ENCODE measurements around the gene MS4A12. TPM values are rescaled to one million over a fixed set of nuclear protein-coding genes. Genes with fewer than 3 reads are reported as not detected.
"Not testable (repeated sequence)": the region's sequence is repeated elsewhere in the genome, so short reads cannot be mapped to it uniquely, and the experiment has no call there.

Gene MS4A12
- total and polyA plus RNA-seq, 2 of the 13 experiments (the other 11 are each of a cell fraction or from before 2014, with no cell fraction given) = not detected

DNA sequence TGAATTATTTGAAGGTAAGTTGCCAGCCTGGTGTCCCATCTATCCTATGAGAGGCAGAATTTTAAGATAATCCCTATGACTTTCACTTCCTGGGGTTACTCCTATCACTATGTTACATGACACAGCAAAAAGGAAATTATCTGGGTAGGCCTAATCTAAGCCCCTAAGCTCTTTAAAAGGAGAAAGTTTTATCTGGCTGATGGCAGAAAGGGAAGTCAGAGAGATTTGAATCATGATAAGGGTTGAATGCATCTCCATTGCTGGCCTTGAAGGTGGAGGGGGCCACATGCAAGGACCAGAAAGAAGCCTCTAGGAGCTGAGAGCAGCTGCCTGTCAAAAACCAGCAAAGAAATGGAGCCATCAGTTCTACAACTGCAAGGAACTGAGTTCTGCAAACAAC is 46.0 kb downstream of the MS4A12 start:
- intact Hi-C loops (cut with micrococcal nuclease; ENCODE audit: unreplicated experiment); POLR2A ChIA-PET: not testable (repeated sequence)

DNA sequence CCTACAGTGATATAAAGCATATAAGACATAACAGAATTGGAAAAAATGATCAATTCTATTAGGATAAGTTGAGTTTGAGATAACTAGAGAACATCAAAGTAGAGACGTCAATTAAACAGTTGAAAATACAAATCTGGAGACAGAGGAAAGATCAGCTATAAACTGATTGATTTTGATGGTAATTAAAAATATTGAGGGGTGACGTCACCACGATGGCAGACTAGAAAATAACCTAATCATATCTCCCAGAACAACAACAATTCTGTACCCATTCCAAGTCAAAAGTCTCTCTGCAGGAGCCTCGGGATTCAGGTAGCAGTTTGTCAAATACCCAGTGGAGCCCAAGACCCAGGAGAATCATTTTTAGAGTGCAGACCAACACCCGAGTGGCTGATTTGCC is 51.5 kb downstream of the MS4A12 start:
- Histone ChIP-seq H3K4me3 (replicated peaks in 1 of 3; ENCODE audit: insufficient read depth in 1 of 3, low read depth in 2 of 3, low read length in 3 of 3) (no peak overlapping the region), H3K4me2 (ENCODE audit: low read depth, low read length) (no peak overlapping the region), H3K27ac (ENCODE audit: extremely low read length, insufficient read depth, low read length) (no peak overlapping the region), H3K9ac (ENCODE audit: insufficient read depth, low read depth, low read length) (no peak overlapping the region), H3K9me3 (ENCODE audit: low read length) (peaks cover 5% of the 10 kb centered on the region; the same call in 1 of the 2 replicates), H3K36me3 (replicated peaks in 1 of 2; ENCODE audit: control insufficient read depth in 1 of 2, insufficient read depth in 2 of 2, low read length in 2 of 2) (no peaks in the 10 kb centered on the region), H3K79me2 (ENCODE audit: insufficient read depth, low read length) (no peaks in the 10 kb centered on the region), H3K27me3 (ENCODE audit: control insufficient read depth in 1 of 2, insufficient read depth in 2 of 2, low read length in 2 of 2) (no peaks in the 10 kb centered on the region), H2AFZ (ENCODE audit: low read length) (no peak overlapping the region), H4K20me1 (ENCODE audit: insufficient read depth, low read length) (no peaks in the 10 kb centered on the region), H3K4me1 (ENCODE audit: insufficient read depth, low read length) (no peaks in the 10 kb centered on the region)
- TF ChIP-seq PAWR (CRISPR knock-in tag; IDR thresholded peaks at IDR 0.05; ENCODE audit: borderline replicate concordance) (no peak), ATF7 (IDR thresholded peaks at IDR 0.05) (peak; percentile 96), ATF7 (CRISPR knock-in tag; IDR thresholded peaks at IDR 0.05) (no peak), SNAI1 (CRISPR knock-in tag; IDR thresholded peaks at IDR 0.05; ENCODE audit: borderline replicate concordance) (no peak), CREB1 (IDR thresholded peaks at IDR 0.05) (peak; percentile 93), CREB1 (CRISPR knock-in tag; IDR thresholded peaks at IDR 0.05) (no peak), XRCC5 (optimal IDR thresholded peaks at IDR 0.05; ENCODE audit: low read length) (no peak), KDM4B (CRISPR knock-in tag; IDR thresholded peaks at IDR 0.05) (no peak)
- TF ChIP-seq, protein P1, sequence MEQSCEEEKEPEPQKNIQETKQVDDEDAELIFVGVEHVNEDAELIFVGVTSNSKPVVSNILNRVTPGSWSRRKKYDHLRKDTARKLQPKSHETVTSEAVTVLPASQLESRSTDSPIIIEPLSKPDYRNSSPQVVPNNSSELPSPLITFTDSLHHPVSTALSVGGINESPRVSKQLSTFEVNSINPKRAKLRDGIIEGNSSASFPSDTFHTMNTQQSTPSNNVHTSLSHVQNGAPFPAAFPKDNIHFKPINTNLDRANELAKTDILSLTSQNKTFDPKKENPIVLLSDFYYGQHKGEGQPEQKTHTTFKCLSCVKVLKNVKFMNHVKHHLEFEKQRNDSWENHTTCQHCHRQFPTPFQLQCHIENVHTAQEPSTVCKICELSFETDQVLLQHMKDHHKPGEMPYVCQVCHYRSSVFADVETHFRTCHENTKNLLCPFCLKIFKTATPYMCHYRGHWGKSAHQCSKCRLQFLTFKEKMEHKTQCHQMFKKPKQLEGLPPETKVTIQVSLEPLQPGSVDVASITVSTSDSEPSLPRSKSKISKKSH (CRISPR knock-in tag; IDR thresholded peaks at IDR 0.05; ENCODE audit: borderline replicate concordance) = no peak
- intact Hi-C loops (cut with micrococcal nuclease; ENCODE audit: unreplicated experiment) = no loop called here
- ATAC-seq = no peak
- no peak for FAIRE-seq
- in situ Hi-C loops (cut with HindIII; ENCODE audit: extremely low pct_ligation_motif_present, low pct_unique_long_range_greater_than_20kb) = no loop called here
- no TSS peak for BruUV-seq (replicated peaks)
- 2% methylated on average over 4 of the region's 5 CpGs for WGBS (ENCODE audit: low lambda C conversion rate)
- DNase-seq (ENCODE audit: low spot score) = no peak
- ChIA-PET POLR2A (no interaction called here), CTCF (ENCODE audit: low intra/inter-chr PET ratio, low total read pairs) (no interaction called here)

More for the DNA sequence above, 46.0 kb downstream of the MS4A12 start:
- H4K20me1 ChIP-seq (ENCODE audit: insufficient read depth, low read length); H3K27me3 ChIP-seq (ENCODE audit: control insufficient read depth in 1 of 2, insufficient read depth in 2 of 2, low read length in 2 of 2); H3K9me3 ChIP-seq (ENCODE audit: low read length); H3K4me2 ChIP-seq (ENCODE audit: low read depth, low read length); ATAC-seq; FAIRE-seq; CTCF ChIA-PET (ENCODE audit: low intra/inter-chr PET ratio, low total read pairs); in situ Hi-C loops (cut with HindIII; ENCODE audit: extremely low pct_ligation_motif_present, low pct_unique_long_range_greater_than_20kb); H3K27ac ChIP-seq (ENCODE audit: extremely low read length, insufficient read depth, low read length); DNase-seq (ENCODE audit: low spot score); H2AFZ ChIP-seq (ENCODE audit: low read length); BruUV-seq (replicated peaks); H3K4me1 ChIP-seq (ENCODE audit: insufficient read depth, low read length); H3K36me3 ChIP-seq (replicated peaks in 1 of 2; ENCODE audit: control insufficient read depth in 1 of 2, insufficient read depth in 2 of 2, low read length in 2 of 2); H3K4me3 ChIP-seq (replicated peaks in 1 of 3; ENCODE audit: insufficient read depth in 1 of 3, low read depth in 2 of 3, low read length in 3 of 3); H3K79me2 ChIP-seq (ENCODE audit: insufficient read depth, low read length); H3K9ac ChIP-seq (ENCODE audit: insufficient read depth, low read depth, low read length): not testable (repeated sequence)

Other genes starting within 250 kb of the MS4A12 start
- not detected in 2 replicates for gene MS4A4E, start 249.6 kb upstream of the MS4A12 start, total RNA-seq (2016; rRNA removed; fragmentation: Illumina TruSeq; extraction: Trizol)
- not detected in 2 replicates for gene MS4A4E, start 249.6 kb upstream of the MS4A12 start, polyA plus RNA-seq (2011; rRNA removed)
- not detected in 2 replicates for gene MS4A4A, start 212.1 kb upstream of the MS4A12 start, total RNA-seq (2016; rRNA removed; fragmentation: Illumina TruSeq; extraction: Trizol)
- not detected in 2 replicates for gene MS4A4A, start 212.1 kb upstream of the MS4A12 start, polyA plus RNA-seq (2011; rRNA removed)
- gene MS4A6E, start 165.5 kb upstream of the MS4A12 start, total RNA-seq (2016; rRNA removed; fragmentation: Illumina TruSeq; extraction: Trizol) = not detected in 2 replicates
- not detected in 2 replicates for gene MS4A6E, start 165.5 kb upstream of the MS4A12 start, polyA plus RNA-seq (2011; rRNA removed)
- gene MS4A7, start 114.2 kb upstream of the MS4A12 start, total RNA-seq (2016; rRNA removed; fragmentation: Illumina TruSeq; extraction: Trizol) = not detected in 2 replicates
- not detected in 2 replicates for gene MS4A7, start 114.2 kb upstream of the MS4A12 start, polyA plus RNA-seq (2011; rRNA removed)
- gene MS4A14, start 96.3 kb upstream of the MS4A12 start, total RNA-seq (2016; rRNA removed; fragmentation: Illumina TruSeq; extraction: Trizol) = not detected in 2 replicates
- gene MS4A14, start 96.3 kb upstream of the MS4A12 start, polyA plus RNA-seq (2011; rRNA removed) = not detected in 2 replicates
- gene MS4A5, start 63.2 kb upstream of the MS4A12 start, total RNA-seq (2016; rRNA removed; fragmentation: Illumina TruSeq; extraction: Trizol) = not detected in 2 replicates
- not detected in 2 replicates for gene MS4A5, start 63.2 kb upstream of the MS4A12 start, polyA plus RNA-seq (2011; rRNA removed)
- gene MS4A1, start 36.9 kb upstream of the MS4A12 start, total RNA-seq (2016; rRNA removed; fragmentation: Illumina TruSeq; extraction: Trizol) = not detected in 2 replicates
- gene MS4A1, start 36.9 kb upstream of the MS4A12 start, polyA plus RNA-seq (2011; rRNA removed) = 0.01 TPM in 1 of 2 replicates, not detected in the other
- gene MS4A13, start 22.6 kb downstream of the MS4A12 start, total RNA-seq (2016; rRNA removed; fragmentation: Illumina TruSeq; extraction: Trizol) = not detected in 2 replicates
- not detected in 2 replicates for gene MS4A13, start 22.6 kb downstream of the MS4A12 start, polyA plus RNA-seq (2011; rRNA removed)
- not detected in 2 replicates for gene MS4A8, start 206.8 kb downstream of the MS4A12 start, total RNA-seq (2016; rRNA removed; fragmentation: Illumina TruSeq; extraction: Trizol)
- gene MS4A8, start 206.8 kb downstream of the MS4A12 start, polyA plus RNA-seq (2011; rRNA removed) = not detected in 2 replicates
- not detected in 2 replicates for gene MS4A18, start 231.9 kb downstream of the MS4A12 start, total RNA-seq (2016; rRNA removed; fragmentation: Illumina TruSeq; extraction: Trizol)
- not detected in 2 replicates for gene MS4A18, start 231.9 kb downstream of the MS4A12 start, polyA plus RNA-seq (2011; rRNA removed)

Data from HepG2 (cell line).